Measurements from ENCODE around the gene GRIN2A. TPM values are rescaled to one million over a fixed set of nuclear protein-coding genes. Genes with fewer than 3 reads are reported as not detected.

The GRIN2A gene
- total and polyA plus RNA-seq, 2 donors (not counting 3 experiments of a cell fraction or from before 2014, with no cell fraction given), result not detected

GRCh38 chr16:9772526-9773225, 409.6 kb downstream of the GRIN2A start:
- intact Hi-C loops (cut with micrococcal nuclease) (no loop called here), dilution Hi-C loops (cut with MboI; ENCODE audit: extremely low pct_ligation_motif_present, low sequenced_read_pairs) (no loop called here)
- H3K27me3 ChIP-seq (ENCODE audit: control insufficient read depth in 2 of 2, insufficient read depth in 2 of 2, low read length in 2 of 2), result no peaks in the 10 kb centered on the region
- no peak overlapping the region for H3K4me3 ChIP-seq (replicated peaks in 1 of 3; ENCODE audit: insufficient read depth in 1 of 3, low read depth in 1 of 3, low read length in 3 of 3)
- no peak for FAIRE-seq
- H3K36me3 ChIP-seq (ENCODE audit: control insufficient read depth in 2 of 2, extremely low read depth in 1 of 2, insufficient read depth in 2 of 2, low read length in 2 of 2), result no peaks in the 10 kb centered on the region
- H3K9me3 ChIP-seq (replicated peaks; ENCODE audit: control insufficient read depth, insufficient read depth, low read length), result no peaks in the 10 kb centered on the region
- no peaks in the 10 kb centered on the region for H3K4me1 ChIP-seq (ENCODE audit: control insufficient read depth, extremely low read depth, insufficient read depth, low read length)
- no TSS peak for BruUV-seq (replicated peaks)
- ChIA-PET POLR2A (no interaction called here), CTCF (no interaction called here)
- no peak overlapping the region for H2AFZ ChIP-seq (ENCODE audit: low read depth, low read length)
- no peaks in the 10 kb centered on the region for H3K9me1 ChIP-seq (replicated peaks; ENCODE audit: control insufficient read depth, extremely low read depth, insufficient read depth, low read length)
- no peak overlapping the region for H3K27ac ChIP-seq (ENCODE audit: insufficient read depth, low read depth, low read length)
- no peaks in the 10 kb centered on the region for H3K79me2 ChIP-seq (ENCODE audit: control insufficient read depth, insufficient read depth, low read length)
- no peak overlapping the region for H3K4me2 ChIP-seq (ENCODE audit: insufficient read depth, low read length)
- TF ChIP-seq MYC (IDR thresholded peaks at IDR 0.05; ENCODE audit: low read depth, low read length) (no peak), MAX (IDR thresholded peaks at IDR 0.05; ENCODE audit: insufficient read depth, insufficient read length) (no peak)
- no peaks in the 10 kb centered on the region for H4K20me1 ChIP-seq (replicated peaks; ENCODE audit: control insufficient read depth, extremely low read depth, insufficient read depth, low read length)
- no peak for DNase-seq (ENCODE audit: low read depth, low spot score)
- H3K9ac ChIP-seq (replicated peaks; ENCODE audit: extremely low read depth, insufficient read depth, low read length), result no peak overlapping the region

- Histone ChIP-seq H3K4me3 (replicated peaks in 1 of 3; ENCODE audit: insufficient read depth in 1 of 3, low read depth in 1 of 3, low read length in 3 of 3) (no peak overlapping the region), H3K27ac (ENCODE audit: insufficient read depth, low read depth, low read length) (no peak overlapping the region), H3K9ac (replicated peaks; ENCODE audit: extremely low read depth, insufficient read depth, low read length) (no peak overlapping the region), H3K4me1 (ENCODE audit: control insufficient read depth, extremely low read depth, insufficient read depth, low read length) (no peaks in the 10 kb centered on the region), H3K4me2 (ENCODE audit: insufficient read depth, low read length) (no peak overlapping the region), H3K9me3 (replicated peaks; ENCODE audit: control insufficient read depth, insufficient read depth, low read length) (peaks cover 2% of the 10 kb centered on the region), H3K36me3 (ENCODE audit: control insufficient read depth in 2 of 2, extremely low read depth in 1 of 2, insufficient read depth in 2 of 2, low read length in 2 of 2) (no peaks in the 10 kb centered on the region), H2AFZ (ENCODE audit: low read depth, low read length) (no peak overlapping the region), H3K79me2 (ENCODE audit: control insufficient read depth, insufficient read depth, low read length) (no peaks in the 10 kb centered on the region), H3K9me1 (replicated peaks; ENCODE audit: control insufficient read depth, extremely low read depth, insufficient read depth, low read length) (no peaks in the 10 kb centered on the region), H4K20me1 (replicated peaks; ENCODE audit: control insufficient read depth, extremely low read depth, insufficient read depth, low read length) (no peaks in the 10 kb centered on the region), H3K27me3 (ENCODE audit: control insufficient read depth in 2 of 2, insufficient read depth in 2 of 2, low read length in 2 of 2) (no peaks in the 10 kb centered on the region)
- no peak for DNase-seq (ENCODE audit: low read depth, low spot score)
- POLR2A ChIA-PET, result no interaction called here
- intact Hi-C loops (cut with micrococcal nuclease), result no loop called here
- TF ChIP-seq MYC (IDR thresholded peaks at IDR 0.05; ENCODE audit: low read depth, low read length), result no peak
- no peak for TF ChIP-seq POLR2A (IDR thresholded peaks at IDR 0.05; ENCODE audit: low read depth, low read length)
- TF ChIP-seq MAX (IDR thresholded peaks at IDR 0.05; ENCODE audit: insufficient read depth, insufficient read length), result no peak
- no peak for TF ChIP-seq FOS (IDR thresholded peaks at IDR 0.05; ENCODE audit: borderline replicate concordance, insufficient read depth, low read length)
- no peak for TF ChIP-seq JUN (IDR thresholded peaks at IDR 0.05; ENCODE audit: borderline replicate concordance, insufficient read depth, insufficient read length, low read depth)
- no TSS peak for BruUV-seq (replicated peaks)
- dilution Hi-C loops (cut with MboI; ENCODE audit: extremely low pct_ligation_motif_present, low sequenced_read_pairs), result no loop called here
- FAIRE-seq, result no peak
- CTCF ChIA-PET, result no interaction called here
Measured at GRCh38 chr16:9766891-9767290, 415.3 kb downstream of the GRIN2A start.
